ENCODE measurements around the gene PLK5.
A peak's percentile ranks its signal among the peaks of the same experiment; 100 is the strongest.

The PLK5 gene

GRCh38 chr19:1567848-1568227, 44.0 kb downstream of the PLK5 start:
- Mint-ChIP-seq H3K9me3 (no peaks in the 10 kb centered on the region), H3K27ac (no peak overlapping the region), H3K4me1 (ENCODE audit: low read depth in 2 of 2) (peaks cover 2 to 4% of the 10 kb centered on the region in 2 donors), H3K36me3 (ENCODE audit: insufficient read depth) (peaks cover 13% of the 10 kb centered on the region), H3K27me3 (peaks cover 12 to 16% of the 10 kb centered on the region in 2 donors), H3K4me3 (no peak overlapping the region)
- DNase-seq (no peak), ATAC-seq (replicated peaks) (peak; percentile 46)

- DNase-seq: peak; percentile 63 to 78 (median 64)
- peak; percentile 89 for ATAC-seq (replicated peaks)
- Mint-ChIP-seq H3K27ac (no peak within 1 kb of the TSS), H3K9me3 (no peaks in the 10 kb centered on the region), H3K4me3 (peak within 1 kb of the TSS; percentile 63 to 68), H3K27me3 (peaks cover 12 to 16% of the 10 kb centered on the region in 2 donors), H3K4me1 (ENCODE audit: low read depth in 2 of 2) (peaks cover 2 to 4% of the 10 kb centered on the region in 2 donors), H3K36me3 (ENCODE audit: insufficient read depth) (peaks cover 13% of the 10 kb centered on the region)
Observed at GRCh38 chr19:1568320-1569019, 44.6 kb downstream of the PLK5 start, which contains the start of gene MEX3D. Gene MEX3D, minus strand, starts transcription at chr19:1568325. Its CDS starts 267 bp downstream, at chr19:1568058.

GRCh38 chr19:1569997-1570396, 46.1 kb downstream of the PLK5 start:
- peaks cover 2 to 4% of the 10 kb centered on the region in 2 donors for H3K4me1 Mint-ChIP-seq (ENCODE audit: low read depth in 2 of 2)
- peak overlapping the region; percentile 63 to 68 for H3K4me3 Mint-ChIP-seq
- no peak for ATAC-seq (replicated peaks)
- no peak for DNase-seq
- no peaks in the 10 kb centered on the region for H3K9me3 Mint-ChIP-seq
- peak overlapping the region in 1 of 2 donors; percentile 68 for H3K27ac Mint-ChIP-seq
- H3K27me3 Mint-ChIP-seq: peaks cover 12 to 16% of the 10 kb centered on the region in 2 donors
- H3K36me3 Mint-ChIP-seq (ENCODE audit: insufficient read depth): peaks cover 13% of the 10 kb centered on the region

GRCh38 chr19:1570836-1571235, 47.0 kb downstream of the PLK5 start:
- no peak for DNase-seq
- Mint-ChIP-seq H3K27ac (no peak overlapping the region), H3K4me1 (ENCODE audit: low read depth in 2 of 2) (peaks cover 2 to 4% of the 10 kb centered on the region in 2 donors), H3K4me3 (peak overlapping the region in 1 of 2 donors; percentile 63), H3K36me3 (ENCODE audit: insufficient read depth) (peaks cover 13% of the 10 kb centered on the region), H3K9me3 (no peaks in the 10 kb centered on the region), H3K27me3 (peaks cover 12 to 16% of the 10 kb centered on the region in 2 donors)
- ATAC-seq (replicated peaks): no peak

- Mint-ChIP-seq H3K27me3 (peaks cover 12 to 16% of the 10 kb centered on the region in 2 donors), H3K36me3 (ENCODE audit: insufficient read depth) (peaks cover 13% of the 10 kb centered on the region), H3K9me3 (no peaks in the 10 kb centered on the region), H3K4me3 (no peak overlapping the region), H3K4me1 (ENCODE audit: low read depth in 2 of 2) (peaks cover 2 to 4% of the 10 kb centered on the region in 2 donors), H3K27ac (no peak overlapping the region)
- no peak for DNase-seq
- no peak for ATAC-seq (replicated peaks)
Observed at GRCh38 chr19:1571358-1571757, 47.5 kb downstream of the PLK5 start.

DNA sequence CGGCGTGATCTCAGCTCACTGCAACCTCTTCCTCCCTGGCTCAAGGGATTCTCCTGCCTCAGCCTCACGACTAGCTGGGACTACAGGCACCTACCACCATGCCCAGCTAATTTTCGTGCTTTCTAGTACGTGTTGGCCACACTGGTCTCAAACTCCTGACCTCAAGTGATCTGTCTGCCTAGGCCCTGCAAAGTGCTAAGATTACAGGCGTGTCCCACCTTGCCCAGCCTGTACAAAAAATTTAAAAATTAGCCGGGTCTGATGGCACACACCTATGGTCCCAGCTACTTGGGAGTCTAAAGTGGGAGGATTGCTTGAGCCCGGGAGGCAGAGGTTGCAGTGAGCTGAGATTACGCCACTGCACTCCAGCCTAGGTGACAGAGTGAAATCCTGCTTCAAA, 48.9 kb downstream of the PLK5 start:
- Mint-ChIP-seq H3K4me3 (no peak overlapping the region), H3K36me3 (ENCODE audit: insufficient read depth) (peaks cover 13% of the 10 kb centered on the region), H3K4me1 (ENCODE audit: low read depth in 2 of 2) (peaks cover 2 to 4% of the 10 kb centered on the region in 2 donors), H3K27ac (no peak overlapping the region), H3K27me3 (peaks cover 12 to 16% of the 10 kb centered on the region in 2 donors), H3K9me3 (no peaks in the 10 kb centered on the region)
- ATAC-seq (replicated peaks) (no peak), DNase-seq (no peak)

DNA sequence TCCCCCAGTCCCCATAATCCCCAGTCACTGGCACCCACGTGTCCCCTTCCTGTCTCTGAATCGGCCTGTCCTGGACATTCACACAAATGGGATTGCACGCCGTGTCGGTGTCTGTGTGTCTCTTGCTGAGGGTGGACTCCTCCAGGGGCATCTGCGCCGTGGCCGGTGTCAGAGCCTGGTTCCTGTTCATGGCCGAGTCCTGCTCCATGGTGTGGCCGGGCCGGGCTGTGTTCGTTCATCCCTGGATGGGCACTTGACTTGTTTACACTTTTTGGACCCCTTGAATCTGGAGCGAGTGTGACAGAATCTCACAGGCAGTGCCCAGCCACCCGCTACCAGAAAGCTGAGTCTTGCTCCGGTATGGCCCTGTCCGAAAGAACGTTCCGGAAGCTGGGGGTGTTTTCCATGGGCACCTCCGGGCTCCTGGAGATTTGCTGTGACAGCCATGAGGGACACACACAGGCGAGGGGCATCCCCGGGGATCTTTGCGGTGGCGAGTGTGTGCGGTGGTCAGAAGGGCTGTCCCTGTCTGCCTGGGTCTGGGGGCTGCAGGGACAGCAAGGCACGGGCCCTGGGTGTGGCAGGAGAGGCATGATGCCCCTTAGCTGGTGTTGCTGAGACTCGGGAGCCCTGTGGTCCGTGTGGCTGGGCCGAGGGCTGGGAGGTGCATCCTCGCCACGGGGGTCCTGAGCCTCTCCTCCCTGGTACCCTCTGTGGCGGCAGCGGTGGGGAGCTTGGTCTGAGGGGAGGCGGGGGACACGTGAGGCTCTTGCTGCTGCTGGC, 50.7 kb downstream of the PLK5 start:
- Mint-ChIP-seq H3K36me3 (ENCODE audit: insufficient read depth) (peaks cover 6% of the 10 kb centered on the region), H3K9me3 (no peaks in the 10 kb centered on the region), H3K27me3 (peaks cover 12 to 14% of the 10 kb centered on the region in 2 donors), H3K4me1 (ENCODE audit: low read depth in 2 of 2) (peaks cover 0 to 4% of the 10 kb centered on the region in 2 donors), H3K27ac (no peak overlapping the region), H3K4me3 (no peak overlapping the region)
- no peak for ATAC-seq (replicated peaks)
- DNase-seq: no peak

GRCh38 chr19:1575323-1576241, 51.7 kb downstream of the PLK5 start:
- Mint-ChIP-seq H3K27me3 (peaks cover 1 to 3% of the 10 kb centered on the region in 2 donors), H3K4me3 (no peak overlapping the region), H3K27ac (no peak overlapping the region), H3K4me1 (ENCODE audit: low read depth in 2 of 2) (no peaks in the 10 kb centered on the region), H3K36me3 (ENCODE audit: insufficient read depth) (peaks cover 12% of the 10 kb centered on the region), H3K9me3 (no peaks in the 10 kb centered on the region)
- DNase-seq (no peak), ATAC-seq (replicated peaks) (no peak)

GRCh38 chr19:1576242-1577089, 52.6 kb downstream of the PLK5 start:
- peaks cover 18% of the 10 kb centered on the region for H3K36me3 Mint-ChIP-seq (ENCODE audit: insufficient read depth)
- no peak for ATAC-seq (replicated peaks)
- H3K4me3 Mint-ChIP-seq: no peak overlapping the region
- no peak overlapping the region for H3K27ac Mint-ChIP-seq
- DNase-seq: no peak
- no peaks in the 10 kb centered on the region for H3K27me3 Mint-ChIP-seq
- no peaks in the 10 kb centered on the region for H3K4me1 Mint-ChIP-seq (ENCODE audit: low read depth in 2 of 2)
- H3K9me3 Mint-ChIP-seq: no peaks in the 10 kb centered on the region

GRCh38 chr19:1577090-1577928, 53.4 kb downstream of the PLK5 start:
- Mint-ChIP-seq H3K4me1 (ENCODE audit: low read depth in 2 of 2) (no peaks in the 10 kb centered on the region), H3K4me3 (no peak overlapping the region), H3K36me3 (ENCODE audit: insufficient read depth) (peaks cover 18% of the 10 kb centered on the region), H3K27me3 (no peaks in the 10 kb centered on the region), H3K27ac (no peak overlapping the region), H3K9me3 (no peaks in the 10 kb centered on the region)
- ATAC-seq (replicated peaks) (no peak), DNase-seq (no peak)

DNA sequence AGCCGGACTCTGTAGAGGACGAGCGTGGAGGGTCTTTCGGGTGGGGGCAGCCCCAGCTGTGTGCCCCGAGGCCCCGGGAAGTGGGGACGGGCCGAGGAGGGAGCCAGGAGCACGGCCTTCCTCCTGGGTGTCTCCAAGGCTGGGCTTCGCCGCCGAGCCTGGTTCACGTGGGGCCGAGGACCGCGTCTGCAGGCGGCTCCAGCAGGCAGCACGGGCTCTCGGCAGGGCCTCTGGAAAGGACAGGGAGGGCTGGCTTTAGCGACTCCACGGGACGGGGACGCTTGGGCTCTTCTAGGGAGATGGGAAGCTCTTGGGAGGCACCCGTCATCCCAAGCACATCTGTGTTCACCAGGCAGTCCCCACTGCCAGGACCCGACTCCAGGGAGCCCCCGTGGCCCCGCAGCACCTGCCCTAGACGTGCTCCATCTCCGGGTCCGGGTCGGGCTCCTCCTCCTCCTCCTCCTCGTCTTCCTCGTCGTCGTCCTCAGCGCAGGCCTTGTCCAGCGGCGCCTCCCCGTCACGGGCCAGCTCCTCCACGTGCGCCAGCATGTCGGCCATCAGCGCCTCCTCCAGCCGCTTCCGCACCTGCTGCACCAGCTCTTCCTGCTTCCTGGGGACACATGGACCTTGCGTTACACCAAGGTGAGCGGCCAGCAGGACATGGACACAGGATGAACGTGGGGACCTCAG, 54.2 kb downstream of the PLK5 start:
- Mint-ChIP-seq H3K4me1 (ENCODE audit: low read depth in 2 of 2) (no peaks in the 10 kb centered on the region), H3K36me3 (ENCODE audit: insufficient read depth) (peaks cover 22% of the 10 kb centered on the region), H3K27me3 (no peaks in the 10 kb centered on the region), H3K27ac (no peak overlapping the region), H3K9me3 (no peaks in the 10 kb centered on the region), H3K4me3 (no peak overlapping the region)
- no peak for ATAC-seq (replicated peaks)
- DNase-seq: no peak

Measured in effector memory CD8-positive, alpha-beta T cell (primary cell).